ENCODE measurements around the gene XXYLT1. TPM values are rescaled to one million over a fixed set of nuclear protein-coding genes. Genes with fewer than 3 reads are reported as not detected.

The XXYLT1 gene
- total and polyA plus RNA-seq, 9 of the 15 experiments (the other 6 are each of a cell fraction or from before 2014, with no cell fraction given): 1.9 to 18.9 (median 15.0) TPM

DNA sequence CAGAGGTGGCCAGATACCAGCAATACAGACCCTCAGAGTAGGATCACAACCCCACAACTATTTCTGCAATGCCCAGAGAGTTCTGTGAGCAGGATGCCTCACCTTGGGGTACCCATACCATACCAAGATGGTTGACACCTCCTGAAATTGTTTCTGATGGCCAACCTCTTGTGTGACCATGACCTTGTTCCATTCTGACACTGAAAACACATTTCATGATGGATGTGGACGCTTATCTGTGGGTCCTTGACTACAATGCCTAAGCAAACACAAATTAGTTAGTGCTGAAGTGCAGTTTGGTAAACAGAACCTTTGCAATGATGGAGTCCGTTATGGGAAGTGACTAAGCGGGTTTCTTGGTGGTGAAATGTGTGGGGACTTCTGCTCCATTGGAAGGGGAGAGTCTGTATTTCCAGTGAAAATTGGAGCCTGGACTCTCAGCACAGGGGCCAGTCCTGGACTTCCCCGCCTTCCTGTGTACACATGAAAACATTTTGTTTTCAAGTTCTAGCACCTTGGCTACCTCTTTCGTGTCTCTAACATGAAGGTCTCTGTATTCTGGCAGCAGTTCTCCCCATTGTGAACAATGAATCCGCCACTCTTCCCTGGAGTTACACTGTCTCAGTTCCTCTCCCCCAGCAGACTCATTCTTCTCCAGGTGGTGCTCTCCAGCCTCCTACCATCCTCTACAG lies 106.2 kb downstream of the XXYLT1 start (continued):
- TF ChIP-seq ELF2 (CRISPR knock-in tag; IDR thresholded peaks at IDR 0.05): no peak
- TF ChIP-seq, protein P1, sequence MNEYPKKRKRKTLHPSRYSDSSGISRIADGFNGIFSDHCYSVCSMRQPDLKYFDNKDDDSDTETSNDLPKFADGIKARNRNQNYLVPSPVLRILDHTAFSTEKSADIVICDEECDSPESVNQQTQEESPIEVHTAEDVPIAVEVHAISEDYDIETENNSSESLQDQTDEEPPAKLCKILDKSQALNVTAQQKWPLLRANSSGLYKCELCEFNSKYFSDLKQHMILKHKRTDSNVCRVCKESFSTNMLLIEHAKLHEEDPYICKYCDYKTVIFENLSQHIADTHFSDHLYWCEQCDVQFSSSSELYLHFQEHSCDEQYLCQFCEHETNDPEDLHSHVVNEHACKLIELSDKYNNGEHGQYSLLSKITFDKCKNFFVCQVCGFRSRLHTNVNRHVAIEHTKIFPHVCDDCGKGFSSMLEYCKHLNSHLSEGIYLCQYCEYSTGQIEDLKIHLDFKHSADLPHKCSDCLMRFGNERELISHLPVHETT (CRISPR knock-in tag; conservative IDR thresholded peaks at IDR 0.05 in 1 of 2, IDR thresholded peaks at IDR 0.05 in 1 of 2): peak in 1 of 2 experiments; percentile 72; a peak in 2 of 4 replicates
- peak; percentile 85 to 95 for TF ChIP-seq FOXA3 (CRISPR knock-in tag; conservative IDR thresholded peaks at IDR 0.05 in 1 of 2, IDR thresholded peaks at IDR 0.05 in 1 of 2)
- TF ChIP-seq SRF (CRISPR knock-in tag; IDR thresholded peaks at IDR 0.05): 0 out of 4 replicates have a peak, but pooled peaks have one; percentile 29 to 45
- no peak for TF ChIP-seq NONO (IDR thresholded peaks at IDR 0.05; ENCODE audit: low read depth in 2 of 2, low read length in 1 of 2)
- no peak for TF ChIP-seq E2F3 (CRISPR knock-in tag; IDR thresholded peaks at IDR 0.05)
- no peak for TF ChIP-seq TFAM (CRISPR knock-in tag; conservative IDR thresholded peaks at IDR 0.05)
- TF ChIP-seq TAF1 (IDR thresholded peaks at IDR 0.05; ENCODE audit: control insufficient read depth, extremely low read depth, insufficient read depth, low read length, severe bottlenecking): no peak
- TF ChIP-seq FIP1L1 (IDR thresholded peaks at IDR 0.05; ENCODE audit: low read depth, low read length, poor library complexity, severe bottlenecking): no peak
- TF ChIP-seq TAL1 (IDR thresholded peaks at IDR 0.05): peak; percentile 46; the same call in 1 of the 2 replicates
- no peak for TF ChIP-seq ELF1 (tag; IDR thresholded peaks at IDR 0.05)
- TF ChIP-seq SIN3B (IDR thresholded peaks at IDR 0.05; ENCODE audit: low read depth): no peak
- TF ChIP-seq, protein P2, sequence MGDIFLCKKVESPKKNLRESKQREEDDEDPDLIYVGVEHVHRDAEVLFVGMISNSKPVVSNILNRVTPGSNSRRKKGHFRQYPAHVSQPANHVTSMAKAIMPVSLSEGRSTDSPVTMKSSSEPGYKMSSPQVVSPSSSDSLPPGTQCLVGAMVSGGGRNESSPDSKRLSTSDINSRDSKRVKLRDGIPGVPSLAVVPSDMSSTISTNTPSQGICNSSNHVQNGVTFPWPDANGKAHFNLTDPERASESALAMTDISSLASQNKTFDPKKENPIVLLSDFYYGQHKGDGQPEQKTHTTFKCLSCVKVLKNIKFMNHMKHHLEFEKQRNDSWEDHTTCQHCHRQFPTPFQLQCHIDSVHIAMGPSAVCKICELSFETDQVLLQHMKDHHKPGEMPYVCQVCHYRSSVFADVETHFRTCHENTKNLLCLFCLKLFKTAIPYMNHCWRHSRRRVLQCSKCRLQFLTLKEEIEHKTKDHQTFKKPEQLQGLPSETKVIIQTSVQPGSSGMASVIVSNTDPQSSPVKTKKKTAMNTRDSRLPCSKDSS (IDR thresholded peaks at IDR 0.05; ENCODE audit: low read depth, partially characterized antibody): no peak
- TF ChIP-seq, protein P3, sequence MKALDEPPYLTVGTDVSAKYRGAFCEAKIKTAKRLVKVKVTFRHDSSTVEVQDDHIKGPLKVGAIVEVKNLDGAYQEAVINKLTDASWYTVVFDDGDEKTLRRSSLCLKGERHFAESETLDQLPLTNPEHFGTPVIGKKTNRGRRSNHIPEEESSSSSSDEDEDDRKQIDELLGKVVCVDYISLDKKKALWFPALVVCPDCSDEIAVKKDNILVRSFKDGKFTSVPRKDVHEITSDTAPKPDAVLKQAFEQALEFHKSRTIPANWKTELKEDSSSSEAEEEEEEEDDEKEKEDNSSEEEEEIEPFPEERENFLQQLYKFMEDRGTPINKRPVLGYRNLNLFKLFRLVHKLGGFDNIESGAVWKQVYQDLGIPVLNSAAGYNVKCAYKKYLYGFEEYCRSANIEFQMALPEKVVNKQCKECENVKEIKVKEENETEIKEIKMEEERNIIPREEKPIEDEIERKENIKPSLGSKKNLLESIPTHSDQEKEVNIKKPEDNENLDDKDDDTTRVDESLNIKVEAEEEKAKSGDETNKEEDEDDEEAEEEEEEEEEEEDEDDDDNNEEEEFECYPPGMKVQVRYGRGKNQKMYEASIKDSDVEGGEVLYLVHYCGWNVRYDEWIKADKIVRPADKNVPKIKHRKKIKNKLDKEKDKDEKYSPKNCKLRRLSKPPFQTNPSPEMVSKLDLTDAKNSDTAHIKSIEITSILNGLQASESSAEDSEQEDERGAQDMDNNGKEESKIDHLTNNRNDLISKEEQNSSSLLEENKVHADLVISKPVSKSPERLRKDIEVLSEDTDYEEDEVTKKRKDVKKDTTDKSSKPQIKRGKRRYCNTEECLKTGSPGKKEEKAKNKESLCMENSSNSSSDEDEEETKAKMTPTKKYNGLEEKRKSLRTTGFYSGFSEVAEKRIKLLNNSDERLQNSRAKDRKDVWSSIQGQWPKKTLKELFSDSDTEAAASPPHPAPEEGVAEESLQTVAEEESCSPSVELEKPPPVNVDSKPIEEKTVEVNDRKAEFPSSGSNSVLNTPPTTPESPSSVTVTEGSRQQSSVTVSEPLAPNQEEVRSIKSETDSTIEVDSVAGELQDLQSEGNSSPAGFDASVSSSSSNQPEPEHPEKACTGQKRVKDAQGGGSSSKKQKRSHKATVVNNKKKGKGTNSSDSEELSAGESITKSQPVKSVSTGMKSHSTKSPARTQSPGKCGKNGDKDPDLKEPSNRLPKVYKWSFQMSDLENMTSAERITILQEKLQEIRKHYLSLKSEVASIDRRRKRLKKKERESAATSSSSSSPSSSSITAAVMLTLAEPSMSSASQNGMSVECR (CRISPR knock-in tag; IDR thresholded peaks at IDR 0.05): no peak
- no peak for TF ChIP-seq ZNF274 (IDR thresholded peaks at IDR 0.05; ENCODE audit: borderline replicate concordance, low read depth, low read length)
- no peak for TF ChIP-seq CBX8 (IDR thresholded peaks at IDR 0.05; ENCODE audit: borderline replicate concordance, extremely low read depth, low read depth, low read length, poor library complexity, severe bottlenecking)
- peak; percentile 65 for TF ChIP-seq CBFA2T3 (IDR thresholded peaks at IDR 0.05)
- TF ChIP-seq ZNF57 (CRISPR knock-in tag; IDR thresholded peaks at IDR 0.05): no peak
- no peak for TF ChIP-seq NCOA4 (IDR thresholded peaks at IDR 0.05; ENCODE audit: partially characterized antibody)

All from K562 (cell line).